HepG2 (cell line): ENCODE results near the gene SCUBE1. TPM values are rescaled to one million over a fixed set of nuclear protein-coding genes. Genes with fewer than 3 reads are reported as not detected.

Experiments used
- HNF4A ChIP-seq: sonication (generic); formaldehyde crosslinking; IDR thresholded peaks from 2 replicates; pipeline ENCODE4 v1.4.0; 2020; ENCODE audit warnings: missing genetic modification reagents
- JUNB ChIP-seq: sonication (generic); formaldehyde crosslinking; IDR thresholded peaks from 2 replicates; pipeline ENCODE4 v1.8.0; 2022; ENCODE audit warnings: missing genetic modification reagents, mild to moderate bottlenecking, borderline replicate concordance
- KAT2B ChIP-seq: fragments of 150-350 bp; IDR thresholded peaks from 2 replicates; pipeline ENCODE4 v1.6.1; 2014; ENCODE audit warnings: low read depth, low read length, borderline replicate concordance
- KIAA2018 ChIP-seq: sonication (generic); formaldehyde crosslinking; IDR thresholded peaks from 2 replicates; pipeline ENCODE4 v1.5.0; 2020; ENCODE audit warnings: mild to moderate bottlenecking, missing genetic modification reagents, borderline replicate concordance
- NR0B2 ChIP-seq: sonication (generic); formaldehyde crosslinking; IDR thresholded peaks from 2 replicates; pipeline ENCODE4 v1.4.0; 2020; ENCODE audit warnings: mild to moderate bottlenecking, missing genetic modification reagents
- NRL ChIP-seq: sonication (generic); formaldehyde crosslinking; IDR thresholded peaks from 2 replicates; pipeline ENCODE4 v1.5.0; 2020; ENCODE audit warnings: missing genetic modification reagents, mild to moderate bottlenecking, moderate library complexity, borderline replicate concordance
- PCBP1 ChIP-seq: fragments of 200-400 bp; formaldehyde crosslinking; IDR thresholded peaks from 2 replicates; pipeline ENCODE4 v1.6.1; 2017; ENCODE audit warnings: mild to moderate bottlenecking, low read depth, low read length, borderline replicate concordance
- RBAK ChIP-seq: sonication (generic); formaldehyde crosslinking; IDR thresholded peaks from 2 replicates; pipeline ENCODE4 v1.5.1; 2020; ENCODE audit warnings: mild to moderate bottlenecking, missing genetic modification reagents
- REXO4 ChIP-seq: sonication (generic); formaldehyde crosslinking; IDR thresholded peaks from 2 replicates; pipeline ENCODE4 v1.8.0; 2022; ENCODE audit warnings: missing genetic modification reagents, mild to moderate bottlenecking, borderline replicate concordance
- RXRA ChIP-seq: sonication (generic); formaldehyde crosslinking; IDR thresholded peaks from 2 replicates; pipeline ENCODE4 v1.5.1; 2020; ENCODE audit warnings: missing genetic modification reagents
- SOX6 ChIP-seq, 2 experiments: fragments of 450-650 bp in 1 of 2; sonication (generic) in 1 of 2; formaldehyde crosslinking in 1 of 2; IDR thresholded peaks; 2 replicates each; pipeline versions ENCODE4 v1.4.0 to v1.6.1; 2017 to 2020; ENCODE audit warnings: antibody characterized with exemption in 1 of 2, mild to moderate bottlenecking in 1 of 2, missing genetic modification reagents in 1 of 2
- THAP11 ChIP-seq: IDR thresholded peaks from 2 replicates; pipeline ENCODE4 v1.6.1; 2016; ENCODE audit warnings: missing biosample characterization, missing genetic modification reagents
- ZFP82 ChIP-seq: sonication (generic); formaldehyde crosslinking; IDR thresholded peaks from 2 replicates; pipeline ENCODE4 v1.5.1; 2020; ENCODE audit warnings: mild to moderate bottlenecking, missing genetic modification reagents, borderline replicate concordance
- ZNF275 ChIP-seq: sonication (generic); formaldehyde crosslinking; IDR thresholded peaks from 2 replicates; pipeline ENCODE4 v1.8.0; 2022; ENCODE audit warnings: missing genetic modification reagents, mild to moderate bottlenecking, inconsistent platforms, borderline replicate concordance
- ZNF354B ChIP-seq: sonication (generic); formaldehyde crosslinking; IDR thresholded peaks from 2 replicates; pipeline ENCODE4 v1.8.0; 2022; ENCODE audit warnings: mild to moderate bottlenecking, missing genetic modification reagents
- ZNF672 ChIP-seq: sonication (generic); formaldehyde crosslinking; IDR thresholded peaks from 2 replicates; pipeline ENCODE4 v1.8.1; 2022; ENCODE audit warnings: missing genetic modification reagents
- polyA plus RNA-seq, 8 experiments: library from polyadenylated mRNA; depleted of rRNA in 3 of 8; stranded (reverse) in 7 of 8; unstranded in 1 of 8; fragments of >200 nt; fragmentation: Illumina TruSeq in 4 of 8; extraction: Trizol in 4 of 8; gene quantifications; 2 replicates each; pipeline versions ENCODE4 v1.2.1 to v1.2.3, GENCODE V29; 2011 to 2016; ENCODE audit warnings: low read depth in 4 of 8, missing spikeins in 1 of 8, mixed read lengths in 1 of 8; ENCODE audit not compliant: insufficient read depth in 1 of 8
- total RNA-seq, 5 experiments: library from RNA; depleted of rRNA; stranded (reverse); fragments of >200 nt; fragmentation: Illumina TruSeq; extraction: Trizol; gene quantifications; 2 replicates each; pipeline ENCODE4 v1.2.3, GENCODE V29; 2016; ENCODE audit warnings: low read depth in 1 of 5

Gene SCUBE1
- total and polyA plus RNA-seq, 2 of the 13 experiments (the other 11 are each of a cell fraction or from before 2014, with no cell fraction given): under 0.01 to 0.05 TPM

GRCh38 chr22:43391306-43391705 lies 48.1 kb upstream of the SCUBE1 start (continued):
- TF ChIP-seq ZNF275 (CRISPR knock-in tag) (no peak), ZFP82 (CRISPR knock-in tag) (no peak), NR0B2 (CRISPR knock-in tag) (no peak), KIAA2018 (CRISPR knock-in tag) (no peak), JUNB (CRISPR knock-in tag) (no peak), RBAK (CRISPR knock-in tag) (no peak), ZNF354B (CRISPR knock-in tag) (no peak), PCBP1 (no peak), THAP11 (CRISPR knock-in tag) (no peak), KAT2B (no peak), NRL (CRISPR knock-in tag) (no peak), REXO4 (CRISPR knock-in tag) (no peak), ZNF672 (CRISPR knock-in tag) (no peak), RXRA (CRISPR knock-in tag) (no peak; the same call in 1 of the 2 replicates), HNF4A (CRISPR knock-in tag) (peak; percentile 80), SOX6 (IDR thresholded peaks at IDR 0.05) (no peak), SOX6 (CRISPR knock-in tag; IDR thresholded peaks at IDR 0.05) (0 out of 2 replicates have a peak, but pooled peaks have one; percentile 17)
